Measurements from ENCODE around the gene TMEM131L.

- TF ChIP-seq MAX (IDR thresholded peaks at IDR 0.05) (no peak), FOXM1 (IDR thresholded peaks at IDR 0.05; ENCODE audit: borderline replicate concordance, low read depth) (no peak), CEBPB (IDR thresholded peaks at IDR 0.05) (no peak), EP300 (IDR thresholded peaks at IDR 0.05; ENCODE audit: borderline replicate concordance) (no peak), YY1 (IDR thresholded peaks at IDR 0.05; ENCODE audit: low read depth) (no peak), REST (IDR thresholded peaks at IDR 0.05; ENCODE audit: low read depth) (no peak), USF1 (IDR thresholded peaks at IDR 0.05) (no peak), TAF1 (IDR thresholded peaks at IDR 0.05; ENCODE audit: low read depth) (no peak), ZBTB7A (IDR thresholded peaks at IDR 0.05; ENCODE audit: low read depth) (no peak), EGR1 (IDR thresholded peaks at IDR 0.05) (no peak), NFIC (IDR thresholded peaks at IDR 0.05) (no peak), TEAD4 (IDR thresholded peaks at IDR 0.05) (no peak), TCF12 (IDR thresholded peaks at IDR 0.05; ENCODE audit: low read depth) (no peak)
These were observed 40.5 kb downstream of the TMEM131L start for GRCh38 chr4:153506341-153507309.

Data from Ishikawa (cell line).